Measurements from ENCODE around the gene IGSF9B. TPM values are rescaled to one million over a fixed set of nuclear protein-coding genes. Genes with fewer than 3 reads are reported as not detected.

The IGSF9B gene
- total and polyA plus RNA-seq, 10 of the 15 experiments (the other 5 are each of a cell fraction or from before 2014, with no cell fraction given), result 0.03 to 3.7 (median 0.20) TPM; not detected in 2

GRCh38 chr11:133920109-133920990, 36.4 kb downstream of the IGSF9B start:
- no TSS peak for BruUV-seq (replicated peaks)

DNA sequence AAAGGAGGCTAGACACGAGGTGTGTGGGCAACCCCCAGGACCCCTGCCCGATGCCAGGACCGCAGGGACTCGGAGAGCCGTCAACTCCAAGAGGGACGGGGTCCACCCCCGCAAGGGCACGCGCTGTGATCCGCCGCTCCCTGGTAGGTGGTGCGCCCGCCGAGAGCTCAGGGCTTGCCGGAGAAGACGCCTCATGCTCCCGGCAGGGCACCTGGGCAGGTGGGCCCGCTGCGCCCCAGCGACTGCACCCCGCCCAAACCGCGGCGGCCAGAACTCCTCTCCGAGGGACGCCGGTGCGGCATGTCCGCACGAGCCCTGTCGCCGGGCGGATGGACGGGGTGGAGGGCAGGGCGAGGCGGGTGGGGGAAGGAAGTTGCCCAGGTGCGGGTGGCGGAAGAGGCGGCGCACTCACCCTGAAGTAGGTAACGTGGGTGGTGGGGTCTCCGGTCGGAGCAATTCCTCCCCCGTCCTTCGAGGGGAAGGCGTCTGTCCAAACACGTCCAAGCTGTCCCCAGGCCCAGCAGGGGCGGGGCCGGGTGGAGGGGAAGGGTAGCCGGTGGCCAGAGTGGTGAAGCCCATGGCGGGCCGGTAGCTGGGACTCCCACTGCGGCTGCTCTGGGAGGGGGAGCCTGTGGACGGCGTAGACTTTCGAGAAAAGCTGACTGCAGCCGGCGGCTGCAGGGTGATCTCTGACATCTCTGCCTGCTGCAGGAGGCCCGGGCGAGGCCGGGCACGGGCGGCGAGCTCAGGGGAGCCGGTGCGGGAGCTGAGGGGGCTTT, 37.2 kb downstream of the IGSF9B start:
- intact Hi-C loops (cut with micrococcal nuclease; ENCODE audit: unreplicated experiment), result no loop called here
- TF ChIP-seq ZNF24 (IDR thresholded peaks at IDR 0.05) (no peak), SMC3 (IDR thresholded peaks at IDR 0.05; ENCODE audit: borderline replicate concordance, low read length) (no peak), JUNB (IDR thresholded peaks at IDR 0.05) (no peak), CBX3 (IDR thresholded peaks at IDR 0.05; ENCODE audit: borderline replicate concordance, low read depth) (no peak), ZSCAN29 (IDR thresholded peaks at IDR 0.05) (no peak)
- ATAC-seq (no peak), FAIRE-seq (no peak), DNase-seq (ENCODE audit: low read depth, low spot score) (no peak)
- BruUV-seq (replicated peaks), result no TSS peak
- Histone ChIP-seq H3K4me3 (no peak overlapping the region), H2AFZ (ENCODE audit: control insufficient read depth, low read depth, low read length) (no peak overlapping the region), H3K9me3 (replicated peaks; ENCODE audit: control insufficient read depth, insufficient read depth, low read length) (no peaks in the 10 kb centered on the region), H3K79me2 (ENCODE audit: control insufficient read depth, insufficient read depth, low read length) (no peaks in the 10 kb centered on the region), H4K20me1 (ENCODE audit: control insufficient read depth, insufficient read depth) (no peaks in the 10 kb centered on the region), H3K36me3 (ENCODE audit: control insufficient read depth in 2 of 2, insufficient read depth in 2 of 2, low read length in 1 of 2) (no peaks in the 10 kb centered on the region; a peak in 1 of 4 replicates), H3K4me1 (ENCODE audit: control insufficient read depth, insufficient read depth, low read length) (no peaks in the 10 kb centered on the region), H3K4me2 (ENCODE audit: control insufficient read depth, insufficient read depth) (no peak overlapping the region), H3K27ac (ENCODE audit: control insufficient read depth, insufficient read depth) (no peak overlapping the region), H3K27me3 (replicated peaks in 1 of 2; ENCODE audit: control insufficient read depth in 2 of 2, insufficient read depth in 2 of 2, low read length in 1 of 2) (no peaks in the 10 kb centered on the region; a peak in 1 of 4 replicates), H3K9ac (ENCODE audit: control insufficient read depth, insufficient read depth, low read length) (no peak overlapping the region)
- 60% methylated on average over 50 of the region's 66 CpGs for WGBS (ENCODE audit: insufficient coverage, insufficient replicate concordance, low lambda C conversion rate, missing lambda C conversion rate)
- in situ Hi-C loops (cut with MboI), result no loop called here
- CTCF ChIA-PET, result no interaction called here
- RAD21 ChIA-PET (ENCODE audit: unreplicated experiment), result no interaction called here
- SMC1A ChIA-PET (ENCODE audit: uncharacterized antibody, unreplicated experiment), result no interaction called here
- POLR2A ChIA-PET, result no interaction called here

More at GRCh38 chr11:133920109-133920990, 36.4 kb downstream of the IGSF9B start:
- no peak overlapping the region for H2AFZ ChIP-seq (ENCODE audit: control insufficient read depth, low read depth, low read length)
- intact Hi-C loops (cut with micrococcal nuclease; ENCODE audit: unreplicated experiment), result no loop called here
- in situ Hi-C loops (cut with MboI), result no loop called here
- no peak overlapping the region for H3K4me3 ChIP-seq
- no peaks in the 10 kb centered on the region for H3K4me1 ChIP-seq (ENCODE audit: control insufficient read depth, insufficient read depth, low read length)
- DNase-seq (ENCODE audit: low read depth, low spot score), result no peak
- ATAC-seq, result no peak
- 84% methylated on average over 40 of the region's 47 CpGs for WGBS (ENCODE audit: insufficient coverage, insufficient replicate concordance, low lambda C conversion rate, missing lambda C conversion rate)
- H4K20me1 ChIP-seq (ENCODE audit: control insufficient read depth, insufficient read depth), result no peaks in the 10 kb centered on the region
- no peak for FAIRE-seq
- no peaks in the 10 kb centered on the region for H3K9me3 ChIP-seq (replicated peaks; ENCODE audit: control insufficient read depth, insufficient read depth, low read length)
- RAD21 ChIA-PET (ENCODE audit: unreplicated experiment), result no interaction called here
- no peaks in the 10 kb centered on the region for H3K79me2 ChIP-seq (ENCODE audit: control insufficient read depth, insufficient read depth, low read length)
- no peak overlapping the region for H3K27ac ChIP-seq (ENCODE audit: control insufficient read depth, insufficient read depth)
- H3K9ac ChIP-seq (ENCODE audit: control insufficient read depth, insufficient read depth, low read length), result no peak overlapping the region
- H3K4me2 ChIP-seq (ENCODE audit: control insufficient read depth, insufficient read depth), result no peak overlapping the region
- H3K36me3 ChIP-seq (ENCODE audit: control insufficient read depth in 2 of 2, insufficient read depth in 2 of 2, low read length in 1 of 2), result no peaks in the 10 kb centered on the region; a peak in 2 of 4 replicates
- POLR2A ChIA-PET, result no interaction called here
- TF ChIP-seq EED (IDR thresholded peaks at IDR 0.05; ENCODE audit: low read depth) (no peak), IKZF1 (conservative IDR thresholded peaks at IDR 0.05) (no peak), TCF12 (IDR thresholded peaks at IDR 0.05; ENCODE audit: low read depth, low read length) (no peak)
- CTCF ChIA-PET, result no interaction called here
- SMC1A ChIA-PET (ENCODE audit: uncharacterized antibody, unreplicated experiment), result no interaction called here
- H3K27me3 ChIP-seq (replicated peaks in 1 of 2; ENCODE audit: control insufficient read depth in 2 of 2, insufficient read depth in 2 of 2, low read length in 1 of 2), result no peaks in the 10 kb centered on the region; a peak in 1 of 4 replicates
